GM12892 (cell line): ENCODE results near the gene CD300LG.

Experiments
- DNase-seq: peaks from one replicate; pipeline ENCODE4 v3.0.0; 2011; ENCODE audit not compliant: insufficient read length
- FAIRE-seq: peaks from 2 replicates; lab custom pipeline; 2011; peaks lifted over from hg19 to GRCh38; lab: Jason Lieb, UNC
- POLR2A ChIP-seq: IDR thresholded peaks from 2 replicates; pipeline ENCODE4 v1.6.1; 2011; ENCODE audit warnings: low read depth, low read length, control low read depth
- POLR2AphosphoS5 ChIP-seq: IDR thresholded peaks from 2 replicates; pipeline ENCODE4 v1.6.1; 2011; ENCODE audit warnings: low read depth, low read length, control low read depth
- TAF1 ChIP-seq: IDR thresholded peaks from 2 replicates; pipeline ENCODE4 v1.6.1; 2011; ENCODE audit warnings: low read depth, mild to moderate bottlenecking, control low read depth, low read length, borderline replicate concordance

The CD300LG gene

DNA sequence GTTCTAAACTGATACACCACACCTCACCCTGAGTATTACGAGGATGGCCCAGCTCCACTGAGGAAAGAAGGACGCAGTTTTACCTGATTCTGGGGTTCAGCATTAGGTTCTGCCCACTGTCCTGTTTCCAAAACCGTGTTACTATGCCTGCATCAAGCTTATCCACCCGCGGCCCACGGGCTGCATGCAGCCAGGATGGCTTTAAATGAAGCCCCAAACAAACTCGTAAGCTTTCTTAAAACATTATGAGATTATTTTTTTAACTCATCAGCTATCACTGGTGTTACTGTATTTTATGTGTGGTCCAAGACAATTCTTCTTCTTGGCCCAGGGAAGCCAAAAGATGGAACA, 4.0 kb upstream of the CD300LG start:
- DNase-seq: no peak
- TF ChIP-seq POLR2AphosphoS5 (no peak), TAF1 (no peak), POLR2A (no peak)
- no peak for FAIRE-seq

DNA sequence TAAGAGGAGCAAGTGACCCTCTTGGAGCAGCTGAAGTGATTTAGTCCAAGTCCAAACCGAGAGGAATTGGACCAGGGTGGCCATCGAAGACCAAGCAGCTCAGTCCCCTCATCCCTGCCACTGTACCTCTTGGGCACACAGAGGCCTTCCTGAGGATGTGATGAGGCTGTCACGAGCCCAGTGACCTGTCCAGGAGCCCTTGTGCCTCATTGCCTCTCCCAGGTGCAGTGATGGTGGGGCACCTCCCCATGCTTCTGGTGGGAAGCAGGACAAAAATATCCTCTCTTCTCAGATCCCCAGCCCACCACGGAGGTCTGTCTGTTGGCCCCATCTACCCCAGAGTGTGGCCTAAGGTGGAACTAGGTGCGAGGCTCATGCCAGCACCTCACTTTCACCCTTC, 2.7 kb upstream of the CD300LG start:
- FAIRE-seq (no peak), DNase-seq (no peak)
- TF ChIP-seq POLR2A (no peak), POLR2AphosphoS5 (no peak), TAF1 (no peak)

DNA sequence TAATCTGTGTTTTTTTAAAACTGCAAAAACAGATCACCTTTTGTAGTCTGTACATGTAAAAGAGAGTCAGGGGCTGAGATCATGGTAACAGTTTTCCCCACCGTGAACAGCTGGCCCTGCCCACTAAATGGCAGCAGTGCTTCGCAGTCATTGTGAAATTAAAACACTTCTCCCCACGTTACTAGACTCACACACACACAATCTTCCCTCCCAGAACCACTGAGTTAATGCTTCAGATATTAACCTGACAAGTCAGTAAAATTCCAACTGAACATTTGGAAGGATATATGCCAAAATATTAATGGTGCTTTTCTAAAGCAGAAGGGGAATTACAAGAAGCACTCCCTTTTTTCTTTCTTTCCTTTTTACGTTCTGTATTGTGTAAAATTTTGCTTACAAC, 1.2 kb upstream of the CD300LG start:
- TF ChIP-seq POLR2AphosphoS5 (no peak), POLR2A (no peak), TAF1 (no peak)
- FAIRE-seq (no peak), DNase-seq (no peak)

GRCh38 chr17:43846221-43846712, 709 bp upstream of the CD300LG start:
- DNase-seq (peak; percentile 86), FAIRE-seq (peak; percentile 67)
- TF ChIP-seq POLR2AphosphoS5 (no peak), POLR2A (no peak), TAF1 (no peak)

GRCh38 chr17:43848601-43849000, 1.6 kb downstream of the CD300LG start:
- no peak for FAIRE-seq
- DNase-seq: no peak
- TF ChIP-seq POLR2A: no peak
- TF ChIP-seq TAF1: no peak
- TF ChIP-seq POLR2AphosphoS5: no peak

GRCh38 chr17:43849116-43849515, 2.1 kb downstream of the CD300LG start:
- no peak for FAIRE-seq
- TF ChIP-seq POLR2A: no peak
- TF ChIP-seq TAF1: no peak
- TF ChIP-seq POLR2AphosphoS5: no peak
- DNase-seq: no peak

GRCh38 chr17:43852571-43852970, 5.6 kb downstream of the CD300LG start:
- no peak for FAIRE-seq

DNA sequence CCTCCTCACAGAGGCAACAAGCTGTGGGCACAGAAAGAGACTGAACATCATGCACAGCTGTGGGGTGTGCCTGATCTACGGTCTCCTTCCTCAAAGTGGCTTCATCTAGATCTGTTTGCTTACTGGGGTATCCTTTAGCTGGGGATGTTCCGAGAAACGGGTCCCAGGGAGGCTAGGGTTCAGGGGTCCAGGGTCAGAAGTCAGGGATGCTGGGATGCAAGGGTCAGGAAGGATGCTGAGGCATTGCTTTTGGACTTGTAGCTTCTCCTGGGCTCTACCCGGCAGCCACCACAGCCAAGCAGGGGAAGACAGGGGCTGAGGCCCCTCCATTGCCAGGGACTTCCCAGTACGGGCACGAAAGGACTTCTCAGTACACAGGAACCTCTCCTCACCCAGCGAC, 6.6 kb downstream of the CD300LG start:
- no peak for DNase-seq
- TF ChIP-seq TAF1: no peak
- no peak for TF ChIP-seq POLR2AphosphoS5
- no peak for TF ChIP-seq POLR2A
- no peak for FAIRE-seq

More at GRCh38 chr17:43852571-43852970, 5.6 kb downstream of the CD300LG start:
- no peak for DNase-seq
- no peak for TF ChIP-seq POLR2AphosphoS5
- no peak for TF ChIP-seq TAF1
- TF ChIP-seq POLR2A: no peak

DNA sequence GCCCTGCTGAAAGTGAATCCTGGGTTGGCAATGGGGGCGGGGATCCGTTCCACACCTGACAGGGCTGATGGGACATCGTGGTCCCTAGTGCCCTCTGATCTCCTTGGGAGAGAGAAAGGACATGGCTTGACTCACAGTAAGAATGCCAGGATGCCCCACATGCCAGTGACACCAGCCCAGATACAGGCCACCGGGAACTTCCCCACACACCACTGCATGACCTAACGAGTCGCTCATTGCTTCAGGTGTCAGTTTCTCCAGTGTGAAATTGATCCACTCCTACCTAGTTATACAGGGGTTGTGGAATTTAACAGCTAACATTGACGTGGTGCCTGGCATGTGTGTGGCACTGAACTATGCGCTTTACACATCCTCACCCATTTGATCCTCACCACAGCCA, 7.5 kb downstream of the CD300LG start:
- FAIRE-seq (no peak), DNase-seq (no peak)
- TF ChIP-seq POLR2AphosphoS5 (no peak), TAF1 (no peak), POLR2A (no peak)

DNA sequence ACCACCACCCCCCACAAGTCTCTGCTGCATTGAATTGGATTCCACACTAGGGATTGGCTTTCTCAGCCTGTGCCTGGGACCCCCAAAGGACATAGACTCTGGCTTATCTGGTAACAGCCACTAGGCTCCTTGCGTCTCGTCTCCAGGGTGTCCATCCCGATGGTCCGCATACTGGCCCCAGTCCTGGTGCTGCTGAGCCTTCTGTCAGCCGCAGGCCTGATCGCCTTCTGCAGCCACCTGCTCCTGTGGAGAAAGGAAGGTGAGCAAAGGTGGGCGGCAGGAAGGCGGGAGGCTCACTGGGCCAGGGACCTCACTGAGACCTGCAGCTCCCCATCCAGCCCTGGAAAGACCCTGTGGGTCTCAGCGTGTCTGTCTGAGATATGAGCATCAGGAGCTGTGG, 8.1 kb downstream of the CD300LG start:
- TF ChIP-seq POLR2A: no peak
- TF ChIP-seq TAF1: no peak
- no peak for TF ChIP-seq POLR2AphosphoS5
- DNase-seq (no peak), FAIRE-seq (no peak)

DNA sequence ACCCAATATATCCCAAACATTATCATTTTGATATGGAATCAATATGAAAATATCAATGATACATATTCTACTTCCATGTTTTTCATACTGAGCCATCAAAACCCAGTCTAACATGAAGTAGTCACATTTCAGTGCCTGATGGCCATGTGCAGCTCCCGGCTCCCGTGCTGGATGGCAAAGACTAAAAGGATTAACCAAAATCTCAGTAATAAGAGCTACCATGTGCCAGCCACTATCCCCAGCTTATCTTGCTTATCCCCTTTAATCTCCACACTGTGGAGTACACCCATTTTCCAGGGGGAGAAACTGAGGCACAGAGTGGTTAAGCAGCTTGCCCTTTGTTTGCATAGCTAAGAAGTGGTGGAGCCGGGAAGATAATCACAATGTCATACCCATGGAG, 9.2 kb downstream of the CD300LG start:
- TF ChIP-seq POLR2AphosphoS5 (no peak), POLR2A (no peak), TAF1 (no peak)
- DNase-seq: no peak
- no peak for FAIRE-seq

- FAIRE-seq: no peak
Observed at GRCh38 chr17:43857141-43857540, 10.2 kb downstream of the CD300LG start.

GRCh38 chr17:43857957-43858600, 11.1 kb downstream of the CD300LG start:
- no peak for DNase-seq
- no peak for FAIRE-seq
- TF ChIP-seq POLR2AphosphoS5 (no peak), TAF1 (no peak), POLR2A (no peak)

More at GRCh38 chr17:43857141-43857540, 10.2 kb downstream of the CD300LG start:
- TF ChIP-seq POLR2AphosphoS5 (no peak), TAF1 (no peak), POLR2A (no peak)
- DNase-seq: no peak
